ENCODE measurements around the gene VPS35L.
"Not testable (repeated sequence)": the region's sequence is repeated elsewhere in the genome, so short reads cannot be mapped to it uniquely, and the experiment has no call there.

The VPS35L gene

DNA sequence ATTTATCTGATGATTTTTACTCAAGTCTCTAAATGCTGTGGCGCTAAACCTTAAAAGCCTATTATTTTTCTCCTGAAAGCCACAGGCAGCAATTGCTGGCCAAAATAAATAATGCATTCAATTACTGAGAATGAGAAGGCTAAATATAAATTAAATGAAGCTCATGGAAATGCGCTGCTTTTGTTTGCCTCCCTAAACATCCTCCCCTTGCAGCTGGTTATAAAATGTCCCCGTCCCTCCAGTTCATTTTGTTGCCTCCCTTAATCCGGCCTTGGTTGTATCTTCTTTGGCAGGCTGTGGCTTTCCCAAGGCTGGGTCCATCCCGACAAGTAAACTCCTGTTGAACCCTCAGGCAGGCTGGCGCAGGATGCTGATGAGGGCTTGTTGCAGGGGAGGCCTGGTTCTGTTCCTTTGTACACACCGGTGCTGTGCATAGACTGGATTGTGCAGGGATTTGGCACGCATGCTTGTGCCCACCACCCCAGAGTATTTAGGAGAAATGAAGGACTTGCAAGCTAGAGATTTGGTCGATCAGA is 99.8 kb downstream of the VPS35L start:
- no peak for DNase-seq

DNA sequence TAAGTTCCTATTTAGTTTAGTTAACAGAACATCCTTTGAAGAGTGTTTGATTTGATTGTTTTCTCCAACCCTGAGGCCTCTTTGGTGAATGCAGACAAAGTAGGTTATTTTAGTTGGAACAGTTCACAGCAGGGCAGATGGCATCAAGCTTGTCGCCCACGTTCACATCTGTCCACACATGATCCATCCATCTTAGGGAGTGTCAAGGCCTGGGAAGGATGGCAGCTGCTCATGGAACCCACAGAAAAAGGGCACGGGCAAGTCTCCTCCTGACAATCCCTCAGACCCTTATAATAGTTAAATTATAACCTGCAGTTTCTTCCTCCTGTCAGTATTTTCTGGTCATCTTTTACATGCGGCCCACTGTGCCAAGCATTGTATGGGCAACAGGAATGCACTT is 102.3 kb downstream of the VPS35L start:
- no peak for DNase-seq

DNA sequence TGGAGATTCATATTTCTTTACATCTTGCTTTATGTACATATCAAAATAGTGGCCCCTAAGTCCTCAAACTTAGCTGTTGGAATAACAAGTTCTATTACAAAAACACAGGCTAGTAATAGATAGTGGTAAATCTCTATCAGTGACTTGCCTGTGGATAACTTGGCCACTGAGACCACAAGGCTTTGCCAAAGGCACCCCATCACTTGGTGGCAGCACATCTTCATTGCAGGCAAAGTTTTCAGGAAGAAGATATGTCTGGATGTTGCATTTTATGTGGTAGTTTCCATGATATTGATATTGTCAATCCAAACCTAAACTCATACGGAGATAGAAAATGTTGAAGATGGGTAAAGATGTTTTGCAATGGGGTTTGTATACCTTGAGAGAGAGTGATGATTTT is 104.1 kb downstream of the VPS35L start:
- no peak for DNase-seq

DNA sequence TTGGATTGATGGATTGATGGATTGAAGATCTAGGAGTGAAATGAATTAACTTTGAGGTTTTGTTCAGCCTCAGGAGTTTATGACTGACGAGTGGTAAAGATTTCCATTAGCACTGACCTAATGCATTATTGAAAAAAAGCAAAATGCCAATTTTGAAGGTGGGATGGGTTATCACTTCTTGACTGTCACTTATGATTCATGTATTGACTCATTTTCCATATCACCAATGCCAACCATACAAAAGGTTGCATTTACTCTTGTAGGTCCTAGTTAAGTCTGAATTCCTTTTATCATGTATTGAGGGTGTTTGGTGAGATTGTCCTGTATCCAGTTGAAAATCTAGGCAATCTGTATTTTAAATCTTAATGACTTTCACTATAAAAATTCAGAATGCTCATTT is 104.9 kb downstream of the VPS35L start:
- DNase-seq: no peak

DNA sequence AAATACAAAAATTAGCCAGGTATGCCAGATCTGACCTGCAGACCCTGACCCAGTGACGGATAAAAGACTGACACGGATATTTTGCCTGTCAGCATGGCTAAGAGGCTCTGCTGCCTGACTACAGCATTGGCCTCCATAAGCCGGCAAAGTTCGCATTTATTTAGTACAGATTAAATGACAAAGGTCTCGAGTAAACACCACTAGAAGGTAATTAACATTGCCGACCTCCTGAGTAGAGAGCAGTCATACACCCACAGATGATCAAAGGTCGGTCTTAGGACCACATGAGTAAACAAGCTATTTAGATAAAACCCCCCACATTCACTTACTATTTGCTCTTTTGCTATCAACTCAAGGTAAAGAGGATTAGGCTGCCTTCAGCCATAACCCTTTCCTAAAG is 106.8 kb downstream of the VPS35L start:
- no peak for DNase-seq

DNA sequence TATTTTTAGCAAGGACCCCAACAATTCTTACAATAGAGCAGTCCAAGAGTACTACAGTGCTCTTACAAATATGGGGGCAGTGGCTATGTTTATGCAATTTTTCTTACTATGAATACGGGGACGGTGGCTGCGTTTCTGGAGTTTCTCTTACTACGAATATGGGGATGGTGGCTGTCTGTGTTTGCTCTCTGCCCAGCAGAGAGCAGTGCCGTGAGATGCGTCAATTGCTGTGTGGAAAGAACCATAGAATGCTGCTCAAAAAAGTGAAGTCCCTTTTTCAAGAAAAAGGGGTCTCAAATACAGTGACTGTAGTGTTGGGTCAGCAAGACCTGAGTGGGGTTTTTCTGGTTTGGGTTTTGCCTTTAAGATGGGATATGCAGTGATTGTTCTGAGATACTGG is 108.7 kb downstream of the VPS35L start:
- no peak for DNase-seq

DNA sequence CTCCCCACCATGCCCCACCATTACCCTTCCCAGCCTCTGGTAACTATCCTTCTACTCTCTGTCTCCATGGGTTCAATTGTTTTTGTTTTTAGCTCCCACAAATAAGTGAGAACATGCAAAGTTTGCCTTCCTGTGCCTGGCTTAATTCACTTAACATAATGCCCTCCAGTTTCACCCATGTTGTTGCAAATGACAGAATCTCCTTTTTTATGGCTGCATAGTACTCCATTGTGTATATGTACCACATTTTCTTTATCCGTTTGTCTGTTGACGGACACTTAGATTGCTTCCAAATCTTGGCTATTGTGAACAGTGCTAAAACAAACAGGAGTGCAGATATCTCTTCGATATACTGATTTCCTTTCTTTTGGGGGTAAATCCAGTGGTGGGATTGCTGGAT is 109.8 kb downstream of the VPS35L start:
- DNase-seq: not testable (repeated sequence)

DNA sequence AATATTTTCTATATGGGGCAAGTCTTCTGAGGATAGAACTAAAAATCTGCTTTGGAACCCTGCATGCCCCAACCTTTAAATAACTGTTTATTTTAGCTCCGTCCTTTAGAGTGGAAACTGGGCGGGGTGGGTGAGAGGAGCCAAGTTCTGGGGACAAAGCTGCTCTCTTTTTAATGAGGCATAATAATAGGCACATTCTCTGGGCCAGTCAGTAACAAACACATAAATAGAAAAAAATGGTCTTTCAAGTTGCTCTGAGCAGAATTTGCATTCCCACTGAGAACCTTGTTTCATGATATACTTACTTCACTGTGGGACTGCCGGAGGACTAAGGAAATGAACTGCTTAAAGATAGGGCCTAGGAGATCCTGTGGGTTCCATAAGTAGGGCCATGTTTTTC is 111.0 kb downstream of the VPS35L start:
- no peak for DNase-seq

DNA sequence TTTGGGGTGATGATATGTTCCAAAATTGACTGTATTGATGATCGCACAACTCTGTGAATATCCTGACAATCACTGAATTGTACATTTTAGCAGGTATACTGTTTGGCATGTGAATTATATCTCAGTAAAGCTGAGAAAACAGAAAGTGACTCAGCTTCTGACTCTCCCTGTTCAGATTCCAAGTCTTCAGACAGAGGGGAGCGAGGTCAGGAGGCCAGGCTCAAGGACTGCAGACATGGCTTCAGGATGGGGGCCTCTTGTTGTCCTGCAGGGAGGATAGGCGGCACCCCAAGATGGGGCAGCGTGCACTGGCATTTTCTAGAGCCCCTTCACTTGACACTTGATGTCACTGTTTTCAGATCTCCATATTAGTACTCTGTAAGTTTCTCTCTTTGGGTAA is 116.9 kb downstream of the VPS35L start:
- no peak for DNase-seq

DNA sequence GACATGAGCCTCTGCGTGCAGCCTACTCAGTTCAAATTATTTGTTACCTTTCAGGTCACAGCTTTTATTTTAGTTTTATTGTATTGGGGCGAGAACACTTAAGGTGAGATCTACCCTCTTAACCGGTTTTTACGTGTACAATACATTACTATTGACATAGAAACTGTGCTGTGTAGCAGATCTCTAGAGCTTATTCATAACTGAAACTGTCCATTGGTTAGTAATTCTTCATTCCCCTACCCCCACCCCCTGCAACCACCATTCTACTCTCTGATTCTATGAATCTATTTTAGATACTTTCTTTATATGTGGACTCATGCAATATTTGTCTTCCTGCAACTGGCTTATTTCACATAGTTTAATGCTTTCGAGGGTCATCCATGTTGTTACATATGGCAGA is 119.0 kb downstream of the VPS35L start:
- DNase-seq: no peak

DNA sequence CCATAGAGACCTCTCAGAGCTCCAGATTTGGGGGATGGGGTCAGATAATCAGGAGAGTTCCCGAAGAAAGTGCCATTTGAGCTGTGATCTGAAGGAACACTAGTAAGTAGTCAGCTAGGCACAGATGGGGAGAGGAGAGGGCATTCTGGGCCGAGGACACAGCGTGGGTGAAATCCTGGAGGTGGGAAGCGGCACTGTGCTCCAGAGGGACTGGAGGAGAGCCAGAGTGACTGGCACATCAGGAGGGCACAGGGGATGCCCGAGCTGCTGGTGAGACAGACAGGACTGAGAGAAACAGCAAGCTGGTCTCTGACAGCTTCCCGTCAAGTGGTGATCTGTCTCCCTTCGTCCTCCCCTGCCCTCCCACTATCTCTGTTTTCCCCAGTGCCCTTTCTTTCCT is 121.9 kb downstream of the VPS35L start:
- DNase-seq: no peak

DNA sequence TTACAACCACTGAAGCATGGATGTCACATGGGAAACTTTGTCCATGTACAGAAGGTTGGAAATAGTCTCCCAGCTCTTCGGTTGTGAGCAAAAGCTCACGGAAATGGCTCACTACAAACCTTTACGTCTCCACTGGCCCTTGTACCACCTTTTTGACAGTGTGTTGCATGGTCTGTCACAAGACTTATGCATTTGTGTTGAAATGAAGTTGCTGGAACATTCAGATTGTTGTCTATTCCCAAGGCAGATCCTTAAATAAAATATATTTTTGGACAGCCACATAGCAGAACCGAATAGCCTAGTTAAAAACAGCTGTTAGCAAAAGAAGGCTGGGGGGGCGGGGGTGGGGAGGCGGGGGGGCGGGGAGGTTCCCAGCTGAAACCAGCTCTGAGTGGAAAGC is 123.3 kb downstream of the VPS35L start:
- no peak for DNase-seq

DNA sequence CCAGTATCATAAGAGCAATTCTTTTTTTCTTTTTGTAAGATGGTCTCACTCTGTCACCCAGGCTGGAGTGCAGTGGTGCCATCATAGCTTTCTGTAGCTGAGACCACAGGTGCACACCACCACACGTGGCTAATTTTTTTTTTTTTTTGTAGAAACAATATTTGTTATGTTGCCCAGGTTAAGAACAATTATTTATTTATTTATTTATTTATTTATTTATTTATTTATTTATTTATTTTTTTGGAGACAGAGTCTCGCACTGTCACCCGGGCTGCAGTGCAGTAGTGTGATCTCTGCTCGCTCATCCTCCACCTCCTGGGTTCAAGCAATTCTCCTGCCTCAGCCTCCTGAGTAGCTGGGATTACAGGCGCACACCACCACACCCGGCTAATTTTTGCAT is 123.8 kb downstream of the VPS35L start:
- DNase-seq: not testable (repeated sequence)

DNA sequence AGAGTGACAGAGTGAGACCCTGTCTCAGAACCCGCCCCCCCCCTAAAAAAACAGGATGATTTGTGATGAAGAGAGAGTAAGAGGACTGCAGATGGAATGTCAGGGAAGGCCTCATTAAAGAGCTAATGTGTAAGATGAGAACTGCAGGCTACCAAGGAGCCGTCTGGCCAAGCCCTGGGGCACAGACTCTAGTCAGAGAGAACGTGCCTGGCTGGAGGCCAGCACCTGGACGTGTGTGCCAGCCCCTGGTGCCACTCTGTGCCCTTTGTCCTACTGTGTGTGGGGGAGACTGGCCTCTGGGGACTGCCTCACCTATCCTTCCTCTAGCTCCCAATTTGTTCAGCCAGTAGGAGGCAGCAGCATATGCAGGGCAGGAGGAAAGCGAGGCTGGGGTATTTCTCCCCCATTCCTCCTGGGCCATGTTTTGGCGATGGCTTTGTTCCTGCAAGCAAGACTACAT is 125.4 kb downstream of the VPS35L start:
- no peak for DNase-seq

DNA sequence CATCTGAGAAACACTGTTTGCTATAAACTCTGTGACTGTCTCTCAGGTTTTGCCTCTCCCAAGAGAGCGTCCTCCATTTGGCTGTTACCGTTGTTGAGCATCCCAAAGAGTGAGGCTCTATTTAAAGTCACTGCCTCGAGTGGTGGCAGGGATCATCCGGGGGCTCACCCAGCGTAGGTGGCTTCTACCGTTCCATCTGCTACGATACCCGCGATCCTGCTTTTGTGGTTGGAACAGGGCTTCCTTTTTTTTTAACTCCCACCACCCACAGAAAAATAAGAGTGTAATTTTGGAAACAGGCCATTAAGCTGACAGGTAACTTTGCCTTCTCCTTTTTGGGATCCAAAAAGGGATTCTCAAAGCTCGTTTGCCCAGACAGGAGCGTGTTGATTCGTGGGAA is 126.1 kb downstream of the VPS35L start:
- no peak for DNase-seq

DNA sequence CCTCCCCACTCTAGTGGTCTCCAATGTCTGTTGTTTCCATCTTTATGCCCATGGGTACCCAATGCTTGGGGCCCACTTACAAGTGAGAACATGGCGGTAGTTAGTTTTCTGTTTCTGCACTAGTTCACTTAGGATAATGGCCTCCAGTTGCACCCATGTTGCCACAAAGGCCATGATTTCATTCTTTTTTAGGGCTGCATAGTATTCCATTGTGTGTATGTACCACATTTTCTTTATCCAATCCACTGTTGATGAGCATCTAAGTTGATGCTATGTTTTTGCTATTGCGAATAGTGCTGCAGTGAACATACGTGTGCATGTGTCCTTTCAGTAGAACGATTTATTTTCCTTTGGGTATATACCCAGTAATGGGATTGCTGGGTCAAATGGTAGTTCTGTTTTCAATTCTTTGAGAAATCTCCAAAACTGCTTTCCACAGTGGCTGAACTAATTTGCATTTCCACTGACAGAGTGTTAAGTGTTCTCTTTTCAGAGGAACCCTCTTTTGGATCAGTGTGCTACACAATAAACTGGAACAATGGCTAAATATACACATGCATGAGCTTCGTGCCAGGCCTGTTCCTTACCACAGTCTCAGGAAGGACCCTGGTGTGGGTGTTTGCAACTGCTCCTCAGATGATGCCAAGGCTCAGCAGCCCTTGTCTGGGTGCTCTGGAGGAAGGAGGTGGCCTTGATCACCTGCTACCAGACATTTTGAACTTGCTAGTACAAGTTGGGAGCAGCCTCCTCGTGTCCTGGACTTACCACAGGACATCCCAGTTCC is 128.1 kb downstream of the VPS35L start:
- DNase-seq: no peak

DNA sequence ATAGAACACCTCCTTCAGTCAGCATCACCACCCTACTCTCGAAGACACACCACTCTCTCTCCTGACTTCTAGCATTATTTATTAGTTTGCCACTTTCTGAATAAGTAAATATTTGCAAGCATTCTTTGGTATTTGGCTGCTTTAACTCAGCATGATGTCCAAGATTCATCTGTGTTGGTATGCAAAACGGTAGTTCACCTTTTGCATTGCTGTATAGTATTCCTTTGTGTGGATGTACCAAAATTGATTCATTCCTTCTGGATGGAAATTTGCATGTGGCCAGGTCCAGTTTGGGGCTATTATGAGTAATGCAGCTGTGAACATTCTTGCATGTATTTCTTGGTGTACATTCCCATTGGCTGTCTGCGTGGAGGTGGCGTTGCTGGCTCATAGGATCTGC is 129.7 kb downstream of the VPS35L start:
- no peak for DNase-seq

DNA sequence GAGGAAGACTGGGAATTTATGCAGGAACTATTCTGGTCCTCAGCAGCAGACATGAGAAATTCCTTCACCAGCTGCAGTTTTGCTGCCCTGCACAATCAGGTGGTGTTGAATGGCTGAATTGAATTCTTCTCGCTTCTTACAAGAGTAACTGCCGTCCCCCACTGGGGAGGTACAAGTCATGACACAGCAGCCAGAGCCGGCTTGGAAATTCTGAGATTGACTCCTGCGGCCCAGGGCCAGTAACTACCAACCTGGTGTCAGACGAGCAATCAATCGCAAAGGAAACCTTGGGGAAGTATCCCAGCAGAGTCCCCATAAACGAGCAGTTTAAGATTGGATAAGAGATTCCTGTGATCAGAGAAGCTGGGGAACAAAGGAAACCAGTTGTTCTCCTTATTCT is 131.8 kb downstream of the VPS35L start:
- no peak for DNase-seq

DNA sequence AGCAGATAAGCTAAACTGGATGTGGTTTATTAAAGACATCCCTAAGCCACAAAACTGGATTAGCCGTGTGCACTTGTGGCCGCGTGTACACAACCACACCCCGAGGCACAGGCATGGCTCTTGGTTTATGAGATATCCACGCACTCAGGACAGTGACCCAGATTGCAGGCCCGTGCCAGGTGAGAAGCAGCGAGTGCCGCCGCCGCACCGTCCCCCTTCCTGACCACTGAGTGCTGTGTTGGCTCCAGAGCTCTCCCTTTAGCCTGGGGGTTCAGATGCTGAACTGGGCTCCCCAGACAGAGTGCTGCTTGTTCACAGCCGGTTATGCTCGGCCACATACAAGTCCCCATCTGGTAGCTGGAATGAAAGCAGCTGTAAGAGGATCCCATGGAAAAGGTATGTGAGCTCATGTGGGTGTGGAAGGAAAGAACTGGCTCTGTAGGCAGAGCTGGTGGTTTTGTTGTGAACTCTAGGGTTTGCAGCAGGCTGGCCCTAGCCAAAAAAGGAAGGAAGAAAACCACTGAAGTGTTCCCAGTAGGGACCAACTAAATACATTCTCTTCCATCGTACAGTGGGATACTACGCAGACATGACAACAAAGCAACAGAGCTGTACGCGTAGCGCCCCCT is 133.0 kb downstream of the VPS35L start:
- no peak for DNase-seq

DNA sequence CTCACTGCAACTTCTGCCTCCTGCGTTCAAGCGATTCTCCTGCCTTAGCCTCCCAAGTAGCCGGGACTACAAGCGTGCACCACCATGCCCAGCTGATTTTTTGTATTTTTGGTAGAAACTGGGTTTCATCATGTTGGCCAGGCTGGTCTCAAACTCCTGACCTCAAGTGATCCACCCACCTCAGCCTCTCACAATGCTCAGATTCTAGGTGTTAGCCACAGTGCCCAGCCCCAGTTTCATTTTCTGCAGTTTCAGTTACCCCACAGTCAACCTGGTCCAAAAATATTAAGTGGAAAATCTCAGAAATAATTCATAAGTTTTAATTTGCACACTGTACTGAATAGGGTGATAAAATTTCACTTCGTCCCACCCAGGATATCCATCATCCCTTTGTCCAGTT is 133.8 kb downstream of the VPS35L start:
- DNase-seq: no peak

DNA sequence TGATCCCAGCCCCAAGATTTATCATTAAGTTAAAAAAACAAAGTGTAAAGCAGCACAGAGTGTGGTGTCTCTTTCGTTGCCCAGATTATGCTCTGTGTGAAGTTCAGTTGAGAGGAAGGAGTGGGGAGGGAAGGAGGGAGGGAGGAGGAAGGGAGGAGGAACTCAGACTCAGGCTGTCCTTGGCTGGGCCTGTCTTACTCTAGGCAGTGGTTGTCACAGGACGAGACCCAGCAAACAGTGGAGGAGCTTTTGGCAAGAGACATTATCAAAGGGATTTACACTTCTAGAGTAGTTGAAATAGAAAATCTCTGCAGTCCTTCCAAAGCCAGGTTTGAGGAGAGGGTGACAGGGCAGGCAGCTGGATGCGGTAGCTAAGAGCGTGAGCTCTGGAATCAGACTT is 134.7 kb downstream of the VPS35L start:
- no peak for DNase-seq

DNA sequence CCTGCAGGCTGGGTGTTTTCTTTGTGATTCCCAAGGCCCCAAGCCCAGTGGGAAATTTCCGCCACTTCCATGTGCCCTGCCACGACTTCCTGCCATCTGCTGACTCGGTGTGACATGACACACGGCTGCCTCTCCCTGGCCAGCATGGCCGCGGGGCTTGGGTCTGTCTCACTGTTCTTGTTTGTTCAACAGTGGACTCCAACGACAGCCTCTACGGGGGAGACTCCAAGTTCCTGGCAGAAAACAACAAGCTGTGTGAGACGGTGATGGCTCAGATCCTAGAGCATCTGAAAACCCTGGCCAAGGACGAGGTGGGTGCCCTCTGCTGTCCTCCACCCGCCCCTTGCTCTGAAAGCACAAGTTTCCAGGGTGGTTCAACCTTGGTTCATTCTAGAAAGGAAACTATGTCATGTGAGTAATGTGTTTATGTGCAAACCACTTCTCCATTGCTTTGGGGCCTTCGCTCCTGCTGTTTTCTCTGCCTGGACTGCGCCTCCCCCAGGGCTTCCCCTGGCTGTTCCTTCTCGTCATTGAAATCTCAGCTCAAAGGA is 135.7 kb downstream of the VPS35L start:
- no peak for DNase-seq

DNA sequence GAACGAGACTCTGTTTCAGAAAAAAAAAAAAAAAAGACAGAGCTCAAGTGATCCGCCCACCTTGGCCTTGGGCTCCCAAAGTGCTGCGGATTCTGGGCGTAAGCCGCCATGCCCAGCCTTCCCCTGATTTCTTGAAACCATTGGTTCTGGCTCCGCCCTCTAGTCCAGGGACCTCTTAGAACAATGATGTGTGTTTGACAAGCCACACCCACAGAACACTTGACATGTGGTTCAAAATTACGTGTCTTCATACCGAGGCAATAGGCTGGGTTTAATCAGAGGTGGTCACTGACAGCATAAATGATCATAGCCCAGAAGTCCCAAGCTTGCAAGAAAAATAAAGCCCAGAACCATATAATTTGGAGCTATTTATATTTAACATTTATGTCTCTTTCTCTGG is 139.5 kb downstream of the VPS35L start:
- DNase-seq: no peak

DNA sequence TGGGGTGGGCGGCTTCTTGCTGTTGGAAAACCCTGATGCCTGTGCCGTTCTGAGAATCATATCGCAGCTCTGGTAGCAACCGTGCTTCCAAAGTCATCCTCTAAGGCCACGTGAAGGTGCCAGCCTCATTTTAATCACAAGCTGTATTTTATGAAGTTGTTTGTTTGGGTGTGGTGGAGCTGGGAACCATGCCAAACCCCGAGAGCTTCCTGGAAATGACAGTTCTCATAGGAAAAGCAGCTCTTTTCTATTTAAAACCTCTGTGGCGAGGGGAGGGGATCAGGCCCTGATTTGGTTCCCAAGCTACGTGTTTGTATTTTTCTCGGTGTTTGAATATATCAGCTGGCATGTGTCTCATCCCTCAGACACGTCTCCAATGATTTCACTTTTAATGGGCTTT is 140.8 kb downstream of the VPS35L start:
- DNase-seq: no peak

Data from KG1 (cell line).